ENCODE data around the gene HECW1.

Gene HECW1

DNA sequence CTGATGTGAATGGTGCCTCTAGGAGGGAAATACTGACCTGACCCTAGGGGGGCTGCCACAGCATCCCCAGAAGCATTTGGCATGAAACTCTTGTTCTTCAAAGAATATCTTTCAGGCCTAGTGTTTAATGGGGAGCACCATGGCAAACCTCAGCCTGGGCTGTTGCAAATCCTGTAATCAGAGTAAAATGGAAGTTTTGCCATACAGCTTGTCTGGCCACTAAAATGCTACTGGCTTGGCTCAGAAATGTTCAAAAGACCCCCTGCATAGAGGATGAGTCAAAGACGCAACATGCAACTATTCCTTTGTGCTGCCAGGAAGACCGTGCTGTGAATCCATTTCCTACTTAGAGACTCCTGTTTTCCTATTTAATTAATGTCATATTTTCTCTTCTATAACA is 26.7 kb downstream of the HECW1 start:
- WGBS: 60% methylated on average over 1 of the region's 2 CpGs
- Histone ChIP-seq H3K18ac (ENCODE audit: low read depth in 1 of 2, low read length in 2 of 2) (no peak overlapping the region), H3K9me3 (ENCODE audit: control insufficient read depth, low read length) (no peaks in the 10 kb centered on the region), H3K14ac (ENCODE audit: low read length in 2 of 2) (no peak overlapping the region), H3K4me3 (ENCODE audit: insufficient read depth in 1 of 2, low read depth in 1 of 2, low read length in 2 of 2) (no peak overlapping the region), H2BK12ac (ENCODE audit: low read length in 2 of 2) (no peak overlapping the region), H3K27ac (ENCODE audit: low read length, poor library complexity, severe bottlenecking) (peak overlapping the region; percentile 86), H3K23ac (ENCODE audit: low read length in 2 of 2) (no peak overlapping the region), H3K4ac (ENCODE audit: low read depth in 1 of 2, low read length in 2 of 2) (no peak overlapping the region), H2AK5ac (ENCODE audit: low read length, severe bottlenecking) (no peak overlapping the region), H2BK120ac (ENCODE audit: low read depth, low read length) (no peak overlapping the region), H3K4me1 (ENCODE audit: control insufficient read depth, insufficient read depth, low read depth, low read length) (peaks cover 16% of the 10 kb centered on the region), H2AFZ (ENCODE audit: low read depth, low read length) (no peak overlapping the region), H3K79me1 (replicated peaks; ENCODE audit: low read length, poor library complexity, severe bottlenecking) (no peaks in the 10 kb centered on the region), H3K9ac (ENCODE audit: low read length) (no peak overlapping the region), H3K27me3 (ENCODE audit: control insufficient read depth in 1 of 2, insufficient read depth in 1 of 2, low read length in 2 of 2) (no peaks in the 10 kb centered on the region), H3K4me2 (ENCODE audit: low read length, poor library complexity, severe bottlenecking) (no peak overlapping the region), H2BK5ac (ENCODE audit: low read depth, low read length, poor library complexity, severe bottlenecking) (peak overlapping the region; percentile 85), H3K36me3 (ENCODE audit: control insufficient read depth in 1 of 2, insufficient read depth in 2 of 2, low read depth in 1 of 2, low read length in 2 of 2) (no peaks in the 10 kb centered on the region), H4K91ac (ENCODE audit: low read length) (no peak overlapping the region), H2BK15ac (ENCODE audit: low read depth, poor library complexity, severe bottlenecking) (no peak overlapping the region), H4K8ac (ENCODE audit: low read length) (no peak overlapping the region)
- peak; percentile 29 for DNase-seq

DNA sequence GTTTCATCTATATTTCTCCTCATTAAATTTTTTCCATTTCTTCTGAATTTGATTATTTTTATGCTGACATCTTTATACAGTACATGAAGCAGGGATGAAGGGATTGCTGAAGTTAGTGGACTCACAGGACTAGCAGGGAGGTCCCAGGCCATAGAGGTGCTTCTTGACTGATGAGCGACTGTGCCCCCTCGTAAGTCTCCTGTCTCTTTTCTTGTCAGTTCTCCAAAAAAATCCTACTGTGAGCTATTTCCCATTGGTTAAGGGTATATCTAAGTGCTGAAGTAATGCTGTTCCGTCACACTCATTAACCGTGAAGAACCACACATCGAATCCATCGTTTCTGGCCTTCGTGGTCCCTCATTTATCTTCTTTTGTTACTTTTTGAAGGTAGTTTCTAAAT is 27.7 kb downstream of the HECW1 start:
- DNase-seq: no peak
- Histone ChIP-seq H4K91ac (ENCODE audit: low read length) (no peak overlapping the region), H3K4me1 (ENCODE audit: control insufficient read depth, insufficient read depth, low read depth, low read length) (peaks cover 16% of the 10 kb centered on the region), H3K14ac (ENCODE audit: low read length in 2 of 2) (no peak overlapping the region), H3K23ac (ENCODE audit: low read length in 2 of 2) (no peak overlapping the region), H4K8ac (ENCODE audit: low read length) (no peak overlapping the region), H3K27me3 (ENCODE audit: control insufficient read depth in 1 of 2, insufficient read depth in 1 of 2, low read length in 2 of 2) (no peaks in the 10 kb centered on the region), H3K4me3 (ENCODE audit: insufficient read depth in 1 of 2, low read depth in 1 of 2, low read length in 2 of 2) (no peak overlapping the region), H3K4ac (ENCODE audit: low read depth in 1 of 2, low read length in 2 of 2) (no peak overlapping the region), H3K9me3 (ENCODE audit: control insufficient read depth, low read length) (no peaks in the 10 kb centered on the region), H2BK15ac (ENCODE audit: low read depth, poor library complexity, severe bottlenecking) (no peak overlapping the region), H3K9ac (ENCODE audit: low read length) (no peak overlapping the region), H3K27ac (ENCODE audit: low read length, poor library complexity, severe bottlenecking) (peak overlapping the region; percentile 48), H3K79me1 (replicated peaks; ENCODE audit: low read length, poor library complexity, severe bottlenecking) (no peaks in the 10 kb centered on the region), H3K4me2 (ENCODE audit: low read length, poor library complexity, severe bottlenecking) (no peak overlapping the region), H2BK120ac (ENCODE audit: low read depth, low read length) (no peak overlapping the region), H2AFZ (ENCODE audit: low read depth, low read length) (no peak overlapping the region), H2AK5ac (ENCODE audit: low read length, severe bottlenecking) (peak overlapping the region; percentile 28), H3K36me3 (ENCODE audit: control insufficient read depth in 1 of 2, insufficient read depth in 2 of 2, low read depth in 1 of 2, low read length in 2 of 2) (no peaks in the 10 kb centered on the region), H2BK5ac (ENCODE audit: low read depth, low read length, poor library complexity, severe bottlenecking) (no peak overlapping the region), H3K18ac (ENCODE audit: low read depth in 1 of 2, low read length in 2 of 2) (no peak overlapping the region), H2BK12ac (ENCODE audit: low read length in 2 of 2) (no peak overlapping the region)
- WGBS: over 99% methylated on average over 6 of the region's 7 CpGs

DNA sequence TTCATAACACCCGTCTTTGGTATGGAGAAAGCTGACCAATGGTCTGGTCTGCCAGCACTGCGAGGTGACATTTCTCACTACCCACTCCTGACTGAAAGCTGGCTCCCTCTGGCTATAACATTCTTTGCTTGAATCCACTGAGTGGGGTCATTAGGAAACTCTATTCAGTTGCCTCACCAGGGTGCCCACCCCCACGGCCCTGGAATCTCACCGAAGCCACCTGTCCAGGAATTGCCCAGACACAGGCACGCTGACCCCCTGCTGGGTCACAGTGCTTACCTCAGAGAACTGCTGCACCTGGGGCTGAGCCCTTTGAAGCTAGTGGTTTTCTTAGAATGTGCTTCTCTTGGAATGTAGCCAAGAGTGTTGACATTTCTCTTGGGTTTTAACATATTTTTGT is 28.6 kb downstream of the HECW1 start:
- Histone ChIP-seq H2BK5ac (ENCODE audit: low read depth, low read length, poor library complexity, severe bottlenecking) (no peak overlapping the region), H3K4me2 (ENCODE audit: low read length, poor library complexity, severe bottlenecking) (no peak overlapping the region), H2BK15ac (ENCODE audit: low read depth, poor library complexity, severe bottlenecking) (peak overlapping the region; percentile 21), H3K36me3 (ENCODE audit: control insufficient read depth in 1 of 2, insufficient read depth in 2 of 2, low read depth in 1 of 2, low read length in 2 of 2) (no peaks in the 10 kb centered on the region), H2AK5ac (ENCODE audit: low read length, severe bottlenecking) (peak overlapping the region; percentile 28), H2BK12ac (ENCODE audit: low read length in 2 of 2) (no peak overlapping the region), H3K4ac (ENCODE audit: low read depth in 1 of 2, low read length in 2 of 2) (no peak overlapping the region), H3K79me1 (replicated peaks; ENCODE audit: low read length, poor library complexity, severe bottlenecking) (no peaks in the 10 kb centered on the region), H3K27me3 (ENCODE audit: control insufficient read depth in 1 of 2, insufficient read depth in 1 of 2, low read length in 2 of 2) (no peaks in the 10 kb centered on the region), H4K8ac (ENCODE audit: low read length) (no peak overlapping the region), H3K4me3 (ENCODE audit: insufficient read depth in 1 of 2, low read depth in 1 of 2, low read length in 2 of 2) (no peak overlapping the region), H3K14ac (ENCODE audit: low read length in 2 of 2) (no peak overlapping the region), H2BK120ac (ENCODE audit: low read depth, low read length) (no peak overlapping the region), H3K23ac (ENCODE audit: low read length in 2 of 2) (no peak overlapping the region), H4K91ac (ENCODE audit: low read length) (no peak overlapping the region), H3K18ac (ENCODE audit: low read depth in 1 of 2, low read length in 2 of 2) (no peak overlapping the region), H3K9ac (ENCODE audit: low read length) (no peak overlapping the region), H3K9me3 (ENCODE audit: control insufficient read depth, low read length) (no peaks in the 10 kb centered on the region), H3K27ac (ENCODE audit: low read length, poor library complexity, severe bottlenecking) (peak overlapping the region; percentile 48), H3K4me1 (ENCODE audit: control insufficient read depth, insufficient read depth, low read depth, low read length) (peaks cover 16% of the 10 kb centered on the region), H2AFZ (ENCODE audit: low read depth, low read length) (no peak overlapping the region)
- WGBS: 78% methylated on average over 5 of the region's 5 CpGs
- DNase-seq: no peak

DNA sequence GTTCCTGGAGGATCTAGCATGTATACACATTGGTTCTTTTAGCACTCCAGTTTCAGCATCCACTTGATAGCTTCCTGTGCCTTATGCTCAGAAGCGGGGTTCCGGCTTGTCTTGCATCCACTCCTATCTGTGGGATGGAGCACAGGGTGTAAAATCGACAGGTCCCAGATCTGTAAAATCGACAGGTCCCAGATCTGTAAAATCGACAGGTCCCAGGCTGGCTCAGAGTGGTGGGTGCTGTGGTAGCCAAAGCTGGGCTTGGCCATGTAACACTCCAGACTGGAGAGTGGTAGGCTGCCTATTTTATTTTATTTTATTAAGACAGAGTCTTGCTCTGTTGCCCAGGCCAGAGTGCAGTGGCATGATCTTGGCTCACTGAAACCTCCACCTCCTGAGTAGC is 30.3 kb downstream of the HECW1 start:
- 87% methylated on average over 5 of the region's 5 CpGs for WGBS
- H3K9ac ChIP-seq (ENCODE audit: low read length): no peak overlapping the region
- no peak overlapping the region for H3K4ac ChIP-seq (ENCODE audit: low read depth in 1 of 2, low read length in 2 of 2)
- no peak overlapping the region for H4K91ac ChIP-seq (ENCODE audit: low read length)
- no peaks in the 10 kb centered on the region for H3K9me3 ChIP-seq (ENCODE audit: control insufficient read depth, low read length)
- no peaks in the 10 kb centered on the region for H3K79me1 ChIP-seq (replicated peaks; ENCODE audit: low read length, poor library complexity, severe bottlenecking)
- H2BK5ac ChIP-seq (ENCODE audit: low read depth, low read length, poor library complexity, severe bottlenecking): no peak overlapping the region
- no peak overlapping the region for H3K4me2 ChIP-seq (ENCODE audit: low read length, poor library complexity, severe bottlenecking)
- H2BK15ac ChIP-seq (ENCODE audit: low read depth, poor library complexity, severe bottlenecking): no peak overlapping the region
- no peak overlapping the region for H4K8ac ChIP-seq (ENCODE audit: low read length)
- H2AK5ac ChIP-seq (ENCODE audit: low read length, severe bottlenecking): peak overlapping the region; percentile 62
- no peak overlapping the region for H3K4me3 ChIP-seq (ENCODE audit: insufficient read depth in 1 of 2, low read depth in 1 of 2, low read length in 2 of 2)
- H3K18ac ChIP-seq (ENCODE audit: low read depth in 1 of 2, low read length in 2 of 2): no peak overlapping the region
- no peak overlapping the region for H3K23ac ChIP-seq (ENCODE audit: low read length in 2 of 2)
- DNase-seq: no peak
- H2BK120ac ChIP-seq (ENCODE audit: low read depth, low read length): no peak overlapping the region
- H2BK12ac ChIP-seq (ENCODE audit: low read length in 2 of 2): no peak overlapping the region
- peaks cover 9% of the 10 kb centered on the region for H3K4me1 ChIP-seq (ENCODE audit: control insufficient read depth, insufficient read depth, low read depth, low read length)
- H2AFZ ChIP-seq (ENCODE audit: low read depth, low read length): no peak overlapping the region
- H3K27ac ChIP-seq (ENCODE audit: low read length, poor library complexity, severe bottlenecking): no peak overlapping the region
- H3K14ac ChIP-seq (ENCODE audit: low read length in 2 of 2): no peak overlapping the region
- no peaks in the 10 kb centered on the region for H3K27me3 ChIP-seq (ENCODE audit: control insufficient read depth in 1 of 2, insufficient read depth in 1 of 2, low read length in 2 of 2)
- no peaks in the 10 kb centered on the region for H3K36me3 ChIP-seq (ENCODE audit: control insufficient read depth in 1 of 2, insufficient read depth in 2 of 2, low read depth in 1 of 2, low read length in 2 of 2)
